EL (cell line): Measurements from ENCODE around the gene GEMIN7.
A peak's percentile ranks its signal among the peaks of the same experiment; 100 is the strongest.
"Not testable (repeated sequence)": the region's sequence is repeated elsewhere in the genome, so short reads cannot be mapped to it uniquely, and the experiment has no call there.

Experiments
- DNase-seq: peaks from one replicate; pipeline ENCODE4 v3.0.0-alpha.2; 2016

GEMIN7 gene

GRCh38 chr19:45091031-45091923, 12.2 kb downstream of the GEMIN7 start:
- peak; percentile 99 for DNase-seq

- DNase-seq, result peak; percentile 96
These were observed 14.0 kb downstream of the GEMIN7 start, which contains the start of gene PPP1R37 for GRCh38 chr19:45092747-45093678. PPP1R37 (plus strand) TSS chr19:45093179; CDS start chr19:45093326, 147 bp downstream.

DNA sequence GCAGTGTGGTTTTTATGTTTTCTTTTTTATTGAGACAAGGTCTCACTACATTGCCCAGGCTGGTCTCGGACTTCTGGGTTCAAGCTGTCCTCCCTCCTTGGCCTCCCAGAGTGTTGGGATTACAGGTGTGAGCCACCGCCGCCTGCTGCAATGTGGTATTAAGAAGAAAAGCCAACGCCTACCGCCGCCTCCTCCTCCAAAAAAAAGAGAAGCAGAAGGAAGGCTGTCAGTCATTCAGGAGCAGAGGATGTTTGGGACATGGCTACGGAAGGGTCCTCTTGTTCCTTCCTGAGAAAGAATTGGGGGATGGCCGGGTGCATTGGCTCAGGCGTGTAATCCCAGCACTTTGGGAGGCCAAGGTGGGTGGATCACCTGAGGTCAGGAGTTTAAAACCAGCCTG, 15.1 kb downstream of the GEMIN7 start:
- DNase-seq, result no peak

GRCh38 chr19:45094707-45095106, 15.6 kb downstream of the GEMIN7 start:
- DNase-seq, result no peak

- DNase-seq, result no peak
These were observed 16.7 kb downstream of the GEMIN7 start for GRCh38 chr19:45095496-45096413.

DNA sequence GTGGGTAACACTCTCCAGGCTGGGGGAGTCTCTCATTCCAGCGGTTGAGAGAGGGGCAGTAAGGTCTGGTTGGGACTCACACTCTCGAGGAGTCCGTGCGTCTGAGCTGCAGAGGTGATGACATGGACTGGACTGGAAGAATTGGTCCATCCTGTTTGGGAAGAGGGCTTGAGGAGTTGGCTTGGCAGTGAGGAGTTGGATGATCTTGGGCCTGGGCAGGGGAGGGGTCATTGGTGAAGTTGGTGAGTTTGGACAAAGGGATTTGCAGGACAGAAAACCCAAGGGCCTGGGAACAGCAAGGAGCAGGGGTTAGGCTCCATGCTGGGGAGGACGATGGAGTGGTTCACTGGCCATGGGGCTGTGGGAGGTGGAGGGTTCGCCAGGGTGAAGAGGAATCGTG, 17.6 kb downstream of the GEMIN7 start:
- DNase-seq, result no peak

DNA sequence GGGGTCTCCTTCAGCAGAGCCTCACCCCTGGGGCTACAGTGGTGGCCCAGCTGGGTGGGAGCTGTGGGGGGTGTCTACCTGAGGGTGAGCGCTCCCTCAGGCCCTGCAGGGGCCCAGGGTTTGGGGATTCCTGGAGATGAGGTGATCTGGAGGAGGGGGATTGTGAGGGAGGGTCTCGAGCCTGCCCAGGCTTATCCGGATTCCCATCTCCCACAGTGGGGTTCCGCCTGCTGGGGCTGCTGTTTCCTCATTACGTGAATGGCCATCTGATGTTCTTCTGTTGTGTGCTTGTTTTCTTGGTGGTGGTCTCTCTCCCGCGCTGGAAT, 18.4 kb downstream of the GEMIN7 start:
- no peak for DNase-seq

- DNase-seq, result peak; percentile 94
These were observed 18.9 kb downstream of the GEMIN7 start for GRCh38 chr19:45097776-45098520.

DNA sequence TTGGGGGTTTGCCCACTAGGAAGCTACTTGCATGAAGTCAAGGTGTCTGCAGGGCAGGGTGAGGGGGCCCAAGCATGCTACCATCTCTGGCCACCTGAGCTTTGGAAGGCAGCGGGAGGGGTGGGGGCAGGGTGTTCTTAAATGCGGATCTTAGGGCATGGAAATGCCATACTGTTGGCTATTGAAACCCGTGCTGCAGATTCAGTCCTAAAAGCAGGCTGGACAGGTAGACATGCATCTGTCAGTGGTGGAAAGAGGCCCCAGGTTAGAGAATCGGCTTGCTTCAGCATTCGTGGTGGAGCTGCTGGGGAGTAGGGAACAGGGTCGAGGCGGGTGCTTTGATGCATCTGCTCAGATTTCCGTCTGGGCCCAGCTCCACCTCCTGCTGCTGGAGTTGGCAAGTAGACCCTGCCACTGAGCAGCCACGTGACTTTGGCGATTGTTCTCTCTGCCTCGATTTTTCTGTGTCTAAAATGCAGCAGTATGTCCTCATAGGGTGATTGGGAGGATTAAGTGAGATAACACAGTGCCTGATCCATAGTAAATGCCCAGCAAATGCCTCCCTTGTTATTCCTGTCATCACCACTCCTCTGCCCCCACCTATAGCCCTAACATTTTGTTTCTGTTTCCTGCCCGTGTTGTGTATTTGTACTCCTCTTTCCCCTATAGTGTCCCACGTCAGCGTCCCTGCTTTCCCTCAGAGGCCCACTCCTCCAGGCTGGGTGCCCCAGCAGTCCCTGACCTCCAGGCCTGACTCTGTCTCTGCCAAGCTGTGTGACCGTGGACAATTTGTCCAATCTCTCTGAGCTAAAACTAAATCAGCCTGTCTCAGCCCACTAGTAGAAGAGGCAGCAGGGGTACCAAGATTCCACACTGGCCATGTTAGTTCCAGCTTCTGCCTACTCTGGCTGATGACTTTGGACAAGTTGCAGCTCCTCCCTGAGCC, 19.7 kb downstream of the GEMIN7 start:
- DNase-seq, result no peak

- no peak for DNase-seq
These were observed 20.6 kb downstream of the GEMIN7 start for GRCh38 chr19:45099467-45100191.

GRCh38 chr19:45100201-45100600, 21.1 kb downstream of the GEMIN7 start:
- no peak for DNase-seq

GRCh38 chr19:45100846-45101252, 21.8 kb downstream of the GEMIN7 start:
- DNase-seq, result peak; percentile 29

GRCh38 chr19:45101806-45102205, 22.7 kb downstream of the GEMIN7 start:
- DNase-seq, result no peak

DNA sequence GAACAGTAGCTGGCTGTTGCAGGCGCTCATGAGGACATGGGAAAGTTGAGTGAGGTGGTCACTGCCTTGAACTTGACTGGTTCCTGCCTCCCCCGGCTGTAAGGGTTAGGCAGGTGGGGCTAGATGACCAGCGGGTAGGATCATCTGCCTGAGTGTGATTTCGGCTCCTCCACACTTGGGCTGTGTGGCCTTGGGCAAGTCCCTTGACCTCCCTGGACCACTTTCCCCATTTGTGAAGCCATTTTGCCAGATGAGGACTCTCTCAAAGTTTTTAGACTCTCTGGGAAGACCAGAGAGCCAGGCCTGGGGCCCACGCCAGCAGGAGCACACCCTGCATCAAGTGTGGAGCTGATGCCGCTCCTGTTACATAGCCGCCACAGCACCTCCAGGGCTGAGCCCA, 23.4 kb downstream of the GEMIN7 start:
- no peak for DNase-seq

GRCh38 chr19:45103156-45103507, 24.1 kb downstream of the GEMIN7 start:
- peak; percentile 37 for DNase-seq

DNA sequence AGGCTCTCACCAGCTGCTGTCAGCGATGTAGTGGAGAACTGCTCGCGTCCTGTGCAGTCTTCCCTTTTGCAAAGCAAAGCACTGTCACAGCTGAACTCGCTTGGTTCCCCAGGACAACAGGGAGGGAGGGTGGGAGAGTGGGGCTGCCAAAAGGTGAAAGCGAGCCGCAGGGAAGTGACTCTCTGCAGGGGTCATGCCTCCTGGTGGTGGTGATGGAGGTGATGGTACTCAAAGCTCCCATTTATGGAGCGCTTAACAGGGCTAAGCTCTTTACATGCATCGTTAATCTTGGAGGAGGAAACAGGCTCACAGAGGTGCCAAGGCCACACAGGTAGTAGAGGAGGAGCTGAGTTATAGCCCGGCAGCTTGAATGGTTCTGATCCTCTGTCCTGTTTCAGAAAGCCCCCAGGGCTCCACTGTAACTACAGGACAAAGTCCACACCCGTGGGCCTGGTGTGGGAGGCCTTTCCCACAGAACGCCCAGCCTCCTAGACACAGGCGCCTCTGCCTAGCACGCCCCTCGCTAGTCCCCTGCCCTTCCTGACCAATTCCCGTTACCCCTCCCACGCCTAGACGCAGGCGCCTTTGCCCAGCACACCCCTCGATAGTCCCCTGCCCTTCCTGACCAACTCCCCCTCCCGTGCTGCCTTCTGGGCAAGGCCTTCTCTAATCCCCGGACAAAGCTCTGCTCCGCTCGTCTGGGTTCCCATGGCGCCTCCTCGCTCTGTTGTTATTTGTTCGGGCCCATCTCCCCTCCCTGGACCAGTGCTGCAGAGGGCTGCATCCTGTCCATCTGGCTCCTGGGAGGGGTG, 24.7 kb downstream of the GEMIN7 start:
- DNase-seq, result no peak

- DNase-seq, result no peak
These were observed 25.7 kb downstream of the GEMIN7 start for GRCh38 chr19:45104658-45105349.

DNA sequence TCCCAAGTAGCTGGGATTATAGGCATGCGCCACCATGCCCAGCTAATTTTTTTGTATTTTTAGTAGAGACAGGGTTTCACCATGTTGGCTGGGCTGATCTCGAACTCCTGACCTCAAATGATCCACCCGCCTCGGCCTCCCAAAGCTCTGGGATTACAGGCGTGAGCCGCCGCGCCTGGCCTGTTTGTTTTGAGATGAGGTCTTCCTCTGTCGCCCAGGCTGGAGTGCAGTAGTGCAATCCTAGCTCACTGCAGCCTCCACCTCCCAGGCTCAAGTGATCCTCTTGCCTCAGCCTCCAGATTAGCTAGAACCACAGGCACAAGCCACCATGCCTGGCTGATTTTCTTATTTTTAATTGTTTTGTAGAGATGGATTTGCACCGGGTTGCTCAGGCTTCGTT, 27.3 kb downstream of the GEMIN7 start:
- not testable (repeated sequence) for DNase-seq
